ENCODE results near the gene OR2AG1.

OR2AG1 gene

DNA sequence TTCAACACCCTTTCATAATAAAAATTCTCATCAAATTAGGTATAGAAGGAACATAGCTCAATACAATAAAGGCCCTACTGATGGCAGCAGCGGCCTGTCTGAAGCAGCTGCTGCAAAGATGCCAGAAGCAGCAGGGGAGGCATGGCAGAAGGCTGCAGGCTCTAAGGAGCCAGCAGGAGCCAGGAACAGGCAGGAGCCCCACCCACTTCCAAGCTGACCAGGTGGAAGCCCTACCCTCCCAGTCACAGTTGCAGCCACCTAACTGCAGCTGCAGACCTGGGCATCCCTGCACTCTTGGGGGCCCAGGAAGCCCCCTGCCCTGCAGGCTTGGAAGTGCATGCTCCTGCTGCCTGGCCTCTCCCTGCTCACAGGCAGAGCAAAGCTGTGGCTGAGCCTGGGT is 34.9 kb downstream of the OR2AG1 start:
- Histone ChIP-seq H3K9ac (ENCODE audit: low read length) (no peak overlapping the region), H3K4me2 (ENCODE audit: low read length) (no peak overlapping the region), H3K27me3 (ENCODE audit: low read depth, low read length) (no peaks in the 10 kb centered on the region)

GRCh38 chr11:6818967-6819366 is 36.1 kb downstream of the OR2AG1 start:
- no peaks in the 10 kb centered on the region for H4K20me1 ChIP-seq (ENCODE audit: insufficient read depth, low read length)
- no peak overlapping the region for H3K27ac ChIP-seq (ENCODE audit: low read length)
- H3K36me3 ChIP-seq (replicated peaks; ENCODE audit: low read depth, low read length): peaks cover 3% of the 10 kb centered on the region
- H3K4me1 ChIP-seq (ENCODE audit: low read length): peaks cover 12% of the 10 kb centered on the region
- H3K27me3 ChIP-seq (ENCODE audit: low read depth, low read length): no peaks in the 10 kb centered on the region
- H2AFZ ChIP-seq (ENCODE audit: low read depth, low read length): no peak overlapping the region
- no peaks in the 10 kb centered on the region for H3K79me2 ChIP-seq (ENCODE audit: low read length)
- TF ChIP-seq EZH2phosphoT487 (IDR thresholded peaks at IDR 0.05; ENCODE audit: low read depth) (no peak), CTCF (IDR thresholded peaks at IDR 0.05; ENCODE audit: low read depth, low read length) (no peak)
- 0 out of 2 replicates have a peak overlapping the region, but pooled peaks have one; percentile 3 for H3K4me2 ChIP-seq (ENCODE audit: low read length)
- no peak overlapping the region for H3K4me3 ChIP-seq (ENCODE audit: low read length)
- no peaks in the 10 kb centered on the region for H3K9me3 ChIP-seq (ENCODE audit: insufficient read depth, low read length)
- H3K9ac ChIP-seq (ENCODE audit: low read length): no peak overlapping the region

More for the DNA sequence above, 34.9 kb downstream of the OR2AG1 start:
- Histone ChIP-seq H3K79me2 (ENCODE audit: low read length) (no peaks in the 10 kb centered on the region), H3K27ac (ENCODE audit: low read length) (no peak overlapping the region), H3K36me3 (replicated peaks; ENCODE audit: low read depth, low read length) (peaks cover 3% of the 10 kb centered on the region), H4K20me1 (ENCODE audit: insufficient read depth, low read length) (no peaks in the 10 kb centered on the region), H3K4me1 (ENCODE audit: low read length) (peaks cover 13% of the 10 kb centered on the region), H3K4me3 (ENCODE audit: low read length) (no peak overlapping the region), H2AFZ (ENCODE audit: low read depth, low read length) (no peak overlapping the region), H3K9me3 (ENCODE audit: insufficient read depth, low read length) (no peaks in the 10 kb centered on the region)
- TF ChIP-seq EZH2phosphoT487 (IDR thresholded peaks at IDR 0.05; ENCODE audit: low read depth) (no peak), CTCF (IDR thresholded peaks at IDR 0.05; ENCODE audit: low read depth, low read length) (peak; percentile 18; the same call in 1 of the 2 replicates)

- no peak overlapping the region for H3K27ac ChIP-seq (ENCODE audit: low read length)
- no peak for TF ChIP-seq EZH2phosphoT487 (IDR thresholded peaks at IDR 0.05; ENCODE audit: low read depth)
- no peak for TF ChIP-seq CTCF (IDR thresholded peaks at IDR 0.05; ENCODE audit: low read depth, low read length)
Measured at GRCh38 chr11:6824136-6824823, 41.5 kb downstream of the OR2AG1 start.

DNA sequence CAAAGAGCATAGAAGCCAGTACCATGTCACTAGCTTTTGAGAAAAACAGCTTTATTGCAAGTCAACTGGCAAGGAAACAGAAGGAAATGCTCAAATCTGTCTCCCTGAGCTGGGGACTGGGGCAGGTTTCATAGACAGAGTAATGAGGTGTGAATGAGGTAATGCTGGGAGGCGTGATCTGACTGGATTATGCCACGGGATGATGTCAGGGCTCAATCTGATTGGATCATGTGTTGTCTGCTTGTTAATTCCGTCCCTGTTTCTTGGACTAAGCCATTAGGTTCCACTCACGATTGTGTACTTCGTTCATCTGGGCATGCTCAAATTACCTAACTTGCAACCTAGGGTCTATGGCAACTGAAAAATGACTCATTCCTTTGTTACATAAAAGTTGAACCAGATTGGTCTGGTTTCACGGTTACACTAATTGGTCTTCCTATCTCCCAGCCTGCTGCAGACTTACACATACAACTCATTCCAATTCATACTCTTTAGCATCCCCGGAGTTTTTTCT is 42.5 kb downstream of the OR2AG1 start:
- H3K27me3 ChIP-seq (ENCODE audit: low read depth, low read length): no peaks in the 10 kb centered on the region
- no peaks in the 10 kb centered on the region for H3K9me3 ChIP-seq (ENCODE audit: insufficient read depth, low read length)
- no peak overlapping the region for H3K9ac ChIP-seq (ENCODE audit: low read length)
- H3K4me1 ChIP-seq (ENCODE audit: low read length): no peaks in the 10 kb centered on the region
- no peaks in the 10 kb centered on the region for H3K36me3 ChIP-seq (replicated peaks; ENCODE audit: low read depth, low read length)
- TF ChIP-seq CTCF (IDR thresholded peaks at IDR 0.05; ENCODE audit: low read depth, low read length) (no peak), EZH2phosphoT487 (IDR thresholded peaks at IDR 0.05; ENCODE audit: low read depth) (no peak)
- no peak overlapping the region for H3K4me2 ChIP-seq (ENCODE audit: low read length)
- no peak overlapping the region for H3K27ac ChIP-seq (ENCODE audit: low read length)
- no peaks in the 10 kb centered on the region for H3K79me2 ChIP-seq (ENCODE audit: low read length)
- no peak overlapping the region for H3K4me3 ChIP-seq (ENCODE audit: low read length)
- no peaks in the 10 kb centered on the region for H4K20me1 ChIP-seq (ENCODE audit: insufficient read depth, low read length)
- H2AFZ ChIP-seq (ENCODE audit: low read depth, low read length): no peak overlapping the region

More at GRCh38 chr11:6824136-6824823, 41.5 kb downstream of the OR2AG1 start:
- Histone ChIP-seq H2AFZ (ENCODE audit: low read depth, low read length) (no peak overlapping the region), H3K9me3 (ENCODE audit: insufficient read depth, low read length) (no peaks in the 10 kb centered on the region), H4K20me1 (ENCODE audit: insufficient read depth, low read length) (no peaks in the 10 kb centered on the region), H3K36me3 (replicated peaks; ENCODE audit: low read depth, low read length) (no peaks in the 10 kb centered on the region), H3K4me3 (ENCODE audit: low read length) (no peak overlapping the region), H3K27me3 (ENCODE audit: low read depth, low read length) (no peaks in the 10 kb centered on the region), H3K4me2 (ENCODE audit: low read length) (no peak overlapping the region), H3K79me2 (ENCODE audit: low read length) (no peaks in the 10 kb centered on the region), H3K4me1 (ENCODE audit: low read length) (peaks cover 6% of the 10 kb centered on the region), H3K9ac (ENCODE audit: low read length) (no peak overlapping the region)

Measured in OCI-LY3 (cell line).